Erythroblast (primary cell): ENCODE data around the gene TULP3.
"Not testable (repeated sequence)": the region's sequence is repeated elsewhere in the genome, so short reads cannot be mapped to it uniquely, and the experiment has no call there.

ENCODE experiments used
- DNase-seq, 2 experiments: peaks; one replicate each; lab custom pipeline; 2025; lab: John Stamatoyannopoulos, UW
- GATA1 ChIP-seq: IDR thresholded peaks from 2 replicates; pipeline ENCODE4 v1.6.1; 2011; ENCODE audit warnings: low read depth, mild to moderate bottlenecking, control low read depth, low read length, moderate library complexity
- POLR2A ChIP-seq: IDR thresholded peaks from 2 replicates; pipeline ENCODE4 v1.6.1; 2011; ENCODE audit warnings: mild to moderate bottlenecking, low read length

Gene TULP3

DNA sequence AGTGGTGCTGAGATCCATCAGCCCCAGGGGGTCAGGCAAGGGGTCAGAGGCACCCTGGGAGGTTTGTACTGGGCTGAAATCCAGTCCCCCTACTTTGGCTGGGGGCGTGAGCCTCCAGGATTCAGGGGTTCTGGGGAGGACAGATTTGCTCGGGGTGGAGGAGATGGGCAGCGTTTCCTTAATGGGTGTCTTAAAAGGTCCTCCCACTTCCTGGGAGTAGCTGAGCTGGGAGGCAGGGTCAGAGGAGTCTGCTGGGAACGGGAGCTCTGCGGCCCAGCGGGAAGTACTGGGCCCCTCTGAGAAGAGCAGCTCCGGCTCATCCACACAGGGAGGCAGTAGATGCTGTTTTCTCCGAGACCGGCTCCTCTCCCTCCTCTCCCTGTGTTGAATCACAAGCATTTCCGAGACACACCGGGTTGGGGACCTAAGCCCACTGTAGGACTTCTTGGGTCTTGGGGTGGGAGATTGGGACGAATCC, 31.7 kb upstream of the TULP3 start:
- TF ChIP-seq GATA1 (no peak), POLR2A (no peak)
- no peak for DNase-seq

- no peak for DNase-seq
- TF ChIP-seq GATA1: no peak
- no peak for TF ChIP-seq POLR2A
Observed at GRCh38 chr12:2860170-2860569, 30.5 kb upstream of the TULP3 start.

DNA sequence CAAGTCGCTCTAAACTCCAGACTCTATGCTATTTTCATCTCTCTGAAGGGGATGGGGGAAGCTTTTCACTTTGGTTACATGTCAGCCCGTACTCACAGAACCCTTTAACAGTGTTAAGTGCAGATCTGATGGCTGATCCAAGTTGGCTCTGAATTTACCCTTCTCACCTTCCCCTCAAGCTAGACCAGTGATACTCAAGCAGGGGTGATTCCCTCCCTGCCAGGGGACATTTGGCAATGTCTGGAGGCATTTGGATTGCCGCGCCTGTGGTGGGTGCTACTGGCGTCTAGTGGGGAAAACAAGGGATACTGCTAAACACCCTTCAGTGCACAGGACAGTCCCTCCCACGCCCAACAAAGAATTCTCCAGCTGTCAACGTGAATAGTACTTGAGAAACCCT, 27.8 kb upstream of the TULP3 start:
- TF ChIP-seq GATA1: no peak
- no peak for TF ChIP-seq POLR2A
- no peak for DNase-seq

DNA sequence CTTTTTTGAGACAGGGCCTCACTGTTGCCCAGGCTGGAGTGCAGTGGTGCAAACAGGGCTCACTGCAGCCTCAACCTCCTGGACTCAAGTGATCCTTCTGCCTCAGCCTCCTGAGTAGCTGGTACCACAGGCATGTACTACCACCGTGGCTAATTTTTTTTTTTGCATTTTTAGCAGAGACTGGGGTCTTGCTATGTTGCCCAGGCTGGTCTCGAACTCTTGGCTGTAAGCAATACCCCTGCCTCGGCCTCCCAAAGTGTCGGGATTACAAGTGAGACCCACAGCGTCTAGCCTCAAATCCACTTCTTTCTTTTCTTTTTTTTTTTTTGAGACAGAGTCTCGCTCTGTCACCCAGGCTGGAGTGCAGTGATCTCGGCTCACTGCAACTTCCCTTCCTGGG, 27.3 kb upstream of the TULP3 start:
- DNase-seq: not testable (repeated sequence)

DNA sequence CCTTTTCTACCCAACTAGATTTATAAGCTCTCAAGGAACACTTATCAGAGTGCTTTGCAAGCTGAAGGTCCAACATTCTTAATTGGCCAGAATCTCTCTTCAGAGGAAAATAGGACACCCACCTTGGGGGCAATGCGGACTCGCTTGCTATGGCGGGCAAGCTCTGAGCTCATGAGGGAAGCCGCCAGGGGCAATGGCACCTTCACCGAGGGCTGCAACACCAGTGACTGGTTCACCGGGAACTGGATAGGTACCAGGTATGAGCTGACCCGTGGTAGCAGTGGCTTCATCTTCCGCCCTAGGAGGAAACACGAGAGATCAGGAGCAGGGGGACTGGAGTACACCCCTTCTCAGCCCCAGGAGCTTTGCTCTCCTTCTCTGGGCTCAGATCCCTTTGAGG, 26.5 kb upstream of the TULP3 start:
- TF ChIP-seq GATA1 (no peak), POLR2A (no peak)
- DNase-seq: no peak

DNA sequence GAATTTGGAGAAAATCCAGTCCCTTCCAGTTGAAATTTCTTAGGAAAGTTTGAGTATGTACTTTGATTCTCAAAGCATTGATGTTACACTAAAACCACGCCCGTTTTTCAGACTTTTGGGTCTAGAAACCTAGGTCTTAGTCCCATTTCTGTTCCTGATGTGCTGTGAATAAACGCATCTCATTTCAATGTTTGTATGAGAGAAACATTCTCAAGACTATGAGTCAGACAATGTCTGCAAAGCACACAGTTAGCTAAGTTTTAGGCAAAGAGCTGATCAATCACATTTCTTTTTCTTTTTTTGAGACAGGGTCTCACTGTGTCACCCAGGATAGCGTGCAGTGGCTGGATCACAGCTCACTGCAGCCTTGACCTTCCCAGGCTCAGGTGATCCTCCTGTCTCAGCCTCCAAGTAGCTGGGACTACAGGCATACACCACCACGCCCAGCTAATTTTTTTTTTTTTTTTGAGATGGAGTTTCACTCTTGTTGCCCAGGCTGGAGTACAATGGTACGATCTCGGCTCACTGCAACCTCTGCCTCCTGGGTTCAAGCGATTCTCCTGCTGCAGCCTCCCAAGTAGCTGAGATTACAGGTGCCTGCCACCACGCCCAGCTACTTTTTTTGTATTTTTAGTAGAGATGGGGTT, 21.6 kb upstream of the TULP3 start:
- DNase-seq: not testable (repeated sequence)

DNA sequence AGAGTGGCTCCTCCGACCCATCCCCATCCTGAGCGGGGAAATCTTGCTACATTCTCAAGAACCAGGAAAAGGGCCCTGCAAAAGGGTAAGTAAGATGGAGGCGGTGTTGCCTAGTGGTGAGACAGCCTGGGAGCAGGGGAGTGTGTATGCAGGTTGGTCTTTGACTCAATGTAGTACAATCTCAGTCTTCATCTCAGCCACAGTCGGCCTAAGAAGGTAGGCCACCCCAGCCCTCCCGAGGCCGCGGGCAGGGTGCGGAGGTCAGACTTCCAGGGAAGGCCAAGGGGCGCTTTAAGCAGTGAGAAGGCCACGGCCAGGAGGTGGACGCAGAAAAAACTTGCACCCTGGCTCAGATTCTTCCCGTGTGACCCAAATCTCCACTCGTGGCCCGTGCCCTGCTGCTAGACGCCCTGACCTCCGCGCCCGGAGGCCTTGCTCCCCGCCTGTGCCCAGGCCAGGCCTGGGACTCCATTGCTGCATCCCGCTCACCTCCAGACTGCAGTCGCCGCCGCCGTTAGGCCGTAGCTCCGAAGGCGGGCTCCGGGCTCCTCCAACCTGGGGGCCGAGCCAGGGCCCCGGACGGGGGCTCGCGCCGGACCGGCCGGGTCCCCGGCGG, 14.2 kb upstream of the TULP3 start:
- peak; percentile 82 to 87 for DNase-seq
- TF ChIP-seq POLR2A: no peak
- no peak for TF ChIP-seq GATA1

DNA sequence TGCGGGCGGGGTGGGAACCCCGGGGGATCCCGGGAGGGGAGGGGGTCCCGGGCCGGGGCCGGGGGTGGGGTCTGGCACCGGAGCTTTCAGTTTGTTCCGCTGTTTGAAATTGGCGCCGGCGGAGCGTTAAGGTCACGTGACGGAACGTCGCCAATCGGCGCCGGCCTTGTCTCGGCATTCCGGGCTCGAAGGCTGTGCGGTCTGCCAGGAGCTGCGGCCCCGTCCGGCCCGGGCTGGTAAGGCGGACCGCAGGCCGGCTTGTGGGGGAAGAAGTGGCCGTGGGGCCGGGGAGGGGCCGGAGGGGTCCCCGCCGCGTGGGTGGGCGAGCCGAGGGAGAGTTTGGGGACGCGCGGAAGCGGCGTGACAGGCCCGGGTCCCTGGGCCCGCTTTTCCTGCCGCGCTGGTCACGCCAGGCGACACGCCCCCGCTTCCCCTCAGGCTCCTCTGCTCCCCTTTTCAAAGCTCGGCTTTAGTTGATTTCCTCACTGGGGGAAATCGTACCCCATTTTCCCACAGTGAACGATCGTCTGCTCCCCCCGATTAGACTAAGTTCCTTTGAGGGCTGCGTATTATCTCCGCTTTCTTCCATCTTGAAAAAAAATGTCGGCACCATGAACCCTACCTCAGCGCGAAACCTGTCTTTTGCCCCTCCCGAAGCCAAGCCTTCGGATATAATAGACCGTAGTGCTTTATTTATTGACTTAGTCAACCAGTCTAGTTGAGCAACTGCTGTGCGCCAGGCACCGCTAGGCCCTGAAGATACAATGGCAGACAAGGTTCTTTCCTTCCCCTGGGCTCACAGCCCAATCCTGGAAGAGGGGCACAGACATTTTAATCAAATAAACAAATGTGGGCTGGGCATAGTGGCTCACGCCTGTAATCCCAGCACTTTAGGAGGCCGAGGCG, 13.4 kb upstream of the TULP3 start, which contains the start of the genes FOXM1 and RHNO1:
TSS of gene FOXM1 (minus strand) at position 128 of the 906 bp plus-strand sequence. CDS start 2,696 bp downstream, outside the sequence.
TSS of gene RHNO1 (plus strand) at position 177 of the 906 bp plus-strand sequence. CDS start 8,144 bp downstream, outside the sequence.
- peak; percentile 91 to 94 for DNase-seq
- TF ChIP-seq POLR2A: peak; percentile 79
- TF ChIP-seq GATA1: no peak

DNA sequence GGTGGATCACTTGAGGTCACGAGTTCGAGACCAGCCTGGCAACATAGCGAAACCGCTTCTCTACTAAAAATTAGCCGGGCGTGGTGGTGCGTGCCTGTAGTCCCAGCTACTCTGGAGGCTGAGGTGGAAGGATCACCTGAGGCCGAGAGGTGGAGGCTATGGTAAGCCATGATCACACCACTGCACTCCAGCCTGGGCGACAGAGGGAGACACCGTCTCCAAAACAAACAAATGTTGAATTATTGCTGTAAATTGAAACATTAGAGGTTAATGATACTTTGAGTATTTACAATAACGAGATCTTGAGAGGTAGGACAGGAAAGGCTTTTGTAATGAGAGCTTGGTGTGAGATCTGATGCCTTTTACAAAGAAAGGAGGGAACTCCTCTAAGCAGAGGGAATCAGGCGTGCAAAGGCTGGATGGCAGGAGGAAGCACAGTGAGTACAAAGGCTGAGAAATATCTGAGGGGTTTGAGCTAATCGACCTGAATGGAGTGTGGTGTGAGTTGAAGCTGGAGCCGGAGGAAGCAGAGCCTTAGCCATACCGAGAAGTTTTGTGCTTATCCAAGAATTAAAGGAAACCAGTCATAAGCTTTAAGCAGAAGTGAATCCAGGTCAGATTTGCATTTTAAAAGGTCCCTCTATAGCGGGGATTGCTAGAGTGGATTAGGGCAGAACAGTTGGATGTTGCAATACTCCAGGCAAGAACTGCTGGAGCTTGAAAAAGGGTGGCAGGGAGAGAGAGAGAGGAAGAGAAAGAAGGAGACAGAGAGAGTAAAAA, 12.5 kb upstream of the TULP3 start:
- peak; percentile 60 to 64 for DNase-seq
- TF ChIP-seq GATA1 (no peak), POLR2A (no peak)

DNA sequence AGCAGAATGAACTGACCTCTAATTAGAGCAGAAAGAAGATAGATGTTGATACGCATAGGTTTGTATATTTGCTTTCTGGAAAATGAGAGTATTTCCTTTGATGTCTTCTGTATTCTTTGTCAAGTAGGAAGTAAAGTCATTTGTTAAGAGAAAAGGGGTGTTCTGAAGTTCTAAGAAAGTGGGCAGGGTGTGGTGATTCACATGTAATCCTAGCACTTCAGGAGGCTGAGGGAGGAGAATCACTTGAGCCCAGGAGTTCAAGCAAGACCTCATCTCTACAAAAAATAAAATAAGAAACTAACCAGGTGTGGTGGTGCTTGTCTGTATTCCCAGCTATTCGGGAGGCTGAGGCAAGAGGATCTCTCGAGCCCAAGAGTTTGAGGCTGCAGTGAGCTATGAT, 10.8 kb upstream of the TULP3 start:
- peak; percentile 76 to 80 for DNase-seq
- TF ChIP-seq GATA1: no peak
- peak; percentile 72 for TF ChIP-seq POLR2A

GRCh38 chr12:2884810-2885209, 5.9 kb upstream of the TULP3 start:
- DNase-seq: no peak
- no peak for TF ChIP-seq POLR2A

DNA sequence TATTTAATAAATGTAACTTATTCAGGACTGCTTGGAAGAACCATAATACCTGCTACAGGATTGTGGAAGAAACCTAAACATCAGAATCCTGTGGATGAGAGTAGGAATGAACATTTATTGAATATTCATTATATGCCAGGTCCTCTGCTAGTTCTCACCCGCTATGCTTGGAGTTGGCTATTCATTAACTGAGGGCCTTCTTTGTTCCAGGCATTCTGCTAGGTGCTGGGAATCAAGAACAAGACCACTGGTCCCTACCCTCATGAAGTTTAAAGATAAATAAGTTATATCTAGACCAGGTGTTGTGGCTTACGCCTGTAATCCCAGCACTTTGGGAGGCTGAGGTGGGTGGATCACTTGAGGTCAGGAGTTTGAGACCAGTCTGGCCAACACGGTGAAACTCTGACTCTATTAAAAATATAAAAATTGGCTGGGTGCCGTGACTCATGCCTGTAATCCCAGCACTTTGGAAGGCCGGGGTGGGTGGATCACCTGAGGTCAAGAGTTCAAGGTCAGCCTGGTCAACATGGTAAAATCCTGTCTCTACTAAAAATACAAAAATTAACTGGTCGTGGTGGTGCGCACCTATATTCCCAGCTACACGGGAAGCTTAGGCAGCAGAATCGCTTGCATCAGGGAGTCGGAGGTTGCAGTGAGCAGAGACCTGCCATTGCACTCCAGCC, 3.8 kb upstream of the TULP3 start:
- TF ChIP-seq POLR2A: no peak
- TF ChIP-seq GATA1: no peak
- DNase-seq: no peak

DNA sequence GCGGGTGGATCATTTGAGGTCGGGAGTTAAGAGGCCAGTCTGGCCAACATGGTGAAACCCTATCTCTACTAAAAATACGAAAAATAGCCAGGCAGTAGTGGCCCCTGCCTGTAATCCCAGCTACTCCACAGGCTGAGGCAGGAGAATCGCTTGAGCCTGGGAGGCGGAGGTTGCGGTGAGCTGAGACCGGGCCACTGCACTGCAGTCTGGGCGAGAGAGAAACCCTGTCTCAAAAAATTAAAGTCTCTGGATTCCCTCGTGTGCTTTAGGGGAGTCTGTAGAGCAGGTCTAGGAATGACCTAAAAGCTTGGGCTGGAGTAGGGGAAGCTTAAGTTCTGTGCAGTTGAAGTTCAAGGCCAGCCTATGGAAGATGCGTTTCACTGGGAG, 697 bp upstream of the TULP3 start:
- DNase-seq: no peak
- no peak for TF ChIP-seq POLR2A
- TF ChIP-seq GATA1: no peak
